Hematopoietic multipotent progenitor cell treated with erythropoietin and hydrocortisone succinate and interleukin-3 and kit ligand, for 8 days (in vitro differentiated cells): ENCODE measurements around the gene OR11H7.
"Not testable (repeated sequence)": the region's sequence is repeated elsewhere in the genome, so short reads cannot be mapped to it uniquely, and the experiment has no call there.

Experiments used
- DNase-seq: peaks from one replicate; pipeline ENCODE4 v3.0.0-alpha.2; 2015

OR11H7 gene

DNA sequence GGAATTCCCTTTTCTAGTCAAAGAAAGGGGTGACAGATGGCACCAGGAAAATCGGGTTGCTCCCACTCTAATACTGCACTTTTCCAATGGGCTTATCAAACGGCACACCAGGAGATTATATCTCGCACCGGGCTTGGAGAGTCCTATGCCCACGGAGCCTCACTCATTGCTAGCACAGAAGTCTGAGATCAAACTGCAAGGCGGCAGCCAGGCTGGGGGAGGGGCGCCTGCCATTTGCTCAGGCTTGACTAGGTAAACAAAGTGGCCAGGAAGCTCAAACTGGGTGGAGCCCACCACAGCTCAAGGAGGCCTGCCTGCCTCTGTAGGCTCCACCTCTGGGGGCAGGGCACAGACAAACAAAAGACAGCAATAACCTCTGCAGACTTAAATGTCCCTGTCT is 51.5 kb downstream of the OR11H7 start:
- DNase-seq = not testable (repeated sequence)
